Stimulated activated CD4-positive, alpha-beta T cell treated with anti-CD3 and anti-CD28 coated beads, TNF-alpha, amount 100 ng/mL, for 1 hour (primary cell): ENCODE measurements around the gene FIGNL1.
A peak's percentile ranks its signal among the peaks of the same experiment; 100 is the strongest.
"Not testable (repeated sequence)": the region's sequence is repeated elsewhere in the genome, so short reads cannot be mapped to it uniquely, and the experiment has no call there.

Experiments
- DNase-seq, 3 donors: peaks; one replicate each; pipeline ENCODE4 v3.0.0-alpha.2; 2020; ENCODE audit warnings: low read depth in 3 of 3, low spot score in 1 of 3

The FIGNL1 gene

GRCh38 chr7:50472427-50472826 lies 22.3 kb upstream of the FIGNL1 start:
- DNase-seq, result no peak

- no peak for DNase-seq
Measured at GRCh38 chr7:50471970-50472369, 21.8 kb upstream of the FIGNL1 start.

- no peak for DNase-seq
Measured at GRCh38 chr7:50470250-50471163, 20.4 kb upstream of the FIGNL1 start.

GRCh38 chr7:50469181-50469580 lies 19.0 kb upstream of the FIGNL1 start:
- no peak for DNase-seq

- DNase-seq, result peak; percentile 41 to 73 (median 64)
Measured at GRCh38 chr7:50467817-50468610, 17.9 kb upstream of the FIGNL1 start.

GRCh38 chr7:50466815-50467585 lies 16.9 kb upstream of the FIGNL1 start:
- DNase-seq, result no peak

GRCh38 chr7:50463035-50463434 lies 12.9 kb upstream of the FIGNL1 start:
- no peak for DNase-seq

- DNase-seq, result no peak
Measured at GRCh38 chr7:50462361-50462760, 12.2 kb upstream of the FIGNL1 start.

GRCh38 chr7:50461695-50462094 lies 11.5 kb upstream of the FIGNL1 start:
- no peak for DNase-seq

GRCh38 chr7:50459183-50459582 lies 9.0 kb upstream of the FIGNL1 start:
- not testable (repeated sequence) for DNase-seq

GRCh38 chr7:50458651-50459050 lies 8.5 kb upstream of the FIGNL1 start:
- DNase-seq, result not testable (repeated sequence)

GRCh38 chr7:50456371-50457123 lies 6.4 kb upstream of the FIGNL1 start:
- DNase-seq, result no peak

- DNase-seq, result no peak
Measured at GRCh38 chr7:50455658-50456057, 5.5 kb upstream of the FIGNL1 start.

- no peak for DNase-seq
Measured at GRCh38 chr7:50454968-50455367, 4.8 kb upstream of the FIGNL1 start.

- peak in 1 of 3 donors; percentile 14 for DNase-seq
Measured at GRCh38 chr7:50450590-50451032, 461 bp upstream of the FIGNL1 start.

- DNase-seq, result no peak
Measured at GRCh38 chr7:50449501-50449880, 659 bp downstream of the FIGNL1 start.

- no peak for DNase-seq
Measured at GRCh38 chr7:50448823-50449222, 1.3 kb downstream of the FIGNL1 start.

- no peak for DNase-seq
Measured at GRCh38 chr7:50446542-50446960, 3.6 kb downstream of the FIGNL1 start.

- DNase-seq, result no peak
Measured at GRCh38 chr7:50436133-50436806, 13.9 kb downstream of the FIGNL1 start.

- DNase-seq, result no peak
Measured at GRCh38 chr7:50431722-50432305, 18.3 kb downstream of the FIGNL1 start.
